NK-92 (cell line): ENCODE data around the gene SVOP.
"Not testable (repeated sequence)": the region's sequence is repeated elsewhere in the genome, so short reads cannot be mapped to it uniquely, and the experiment has no call there.

Source experiments
- DNase-seq: peaks from one replicate; lab custom pipeline; 2025; ENCODE audit not compliant: unreplicated experiment; lab: John Stamatoyannopoulos, UW

The SVOP gene

GRCh38 chr12:108896336-108896735 is 124.5 kb downstream of the SVOP start:
- DNase-seq, result no peak

- DNase-seq, result no peak
These were observed 125.6 kb downstream of the SVOP start for GRCh38 chr12:108895220-108895802.

- no peak for DNase-seq
These were observed 130.7 kb downstream of the SVOP start for GRCh38 chr12:108890208-108890607.

- DNase-seq, result no peak
These were observed 132.8 kb downstream of the SVOP start for GRCh38 chr12:108888031-108888430.

- no peak for DNase-seq
These were observed 133.8 kb downstream of the SVOP start for GRCh38 chr12:108886873-108887629.

- no peak for DNase-seq
These were observed 136.5 kb downstream of the SVOP start for GRCh38 chr12:108884116-108885012.

GRCh38 chr12:108881953-108882352 is 138.9 kb downstream of the SVOP start:
- DNase-seq, result no peak

GRCh38 chr12:108879615-108880254 is 141.1 kb downstream of the SVOP start, which contains the start of gene DAO:
Gene DAO (plus strand): TSS chr12:108880092. CDS start chr12:108885007, 4,915 bp downstream.
- DNase-seq, result no peak

GRCh38 chr12:108876550-108876949 is 144.3 kb downstream of the SVOP start:
- no peak for DNase-seq

GRCh38 chr12:108875682-108876361 is 145.0 kb downstream of the SVOP start:
- no peak for DNase-seq

GRCh38 chr12:108875280-108875679 is 145.6 kb downstream of the SVOP start:
- no peak for DNase-seq

- DNase-seq, result no peak
These were observed 152.1 kb downstream of the SVOP start for GRCh38 chr12:108868781-108869180.

- DNase-seq, result not testable (repeated sequence)
These were observed 154.8 kb downstream of the SVOP start for GRCh38 chr12:108866083-108866482.

GRCh38 chr12:108865169-108865568 is 155.7 kb downstream of the SVOP start:
- DNase-seq, result no peak

GRCh38 chr12:108862588-108862959 is 158.3 kb downstream of the SVOP start:
- no peak for DNase-seq

GRCh38 chr12:108861878-108862587 is 158.8 kb downstream of the SVOP start:
- DNase-seq, result no peak

- no peak for DNase-seq
These were observed 160.4 kb downstream of the SVOP start for GRCh38 chr12:108860443-108860842.

GRCh38 chr12:108859923-108860291 is 161.0 kb downstream of the SVOP start:
- no peak for DNase-seq

GRCh38 chr12:108859141-108859922 is 161.5 kb downstream of the SVOP start:
- not testable (repeated sequence) for DNase-seq
